ENCODE results near the gene LMAN1L.
A peak's percentile ranks its signal among the peaks of the same experiment; 100 is the strongest.

Gene LMAN1L

GRCh38 chr15:74793135-74794028, 19.3 kb upstream of the LMAN1L start:
- H3K27ac ChIP-seq (ENCODE audit: low read depth, low read length) = peak overlapping the region; percentile 96
- peak overlapping the region; percentile 77; the same call in 1 of the 2 replicates for H3K9ac ChIP-seq (ENCODE audit: low read length)
- H3K9me3 ChIP-seq (ENCODE audit: insufficient read depth, low read length) = no peaks in the 10 kb centered on the region
- H3K4me2 ChIP-seq (ENCODE audit: low read depth, low read length, poor library complexity, severe bottlenecking) = peak overlapping the region; percentile 73
- H3K36me3 ChIP-seq (ENCODE audit: low read length) = no peaks in the 10 kb centered on the region
- H3K79me2 ChIP-seq (ENCODE audit: insufficient read depth, low read length) = peaks cover 95% of the 10 kb centered on the region
- no peaks in the 10 kb centered on the region for H3K27me3 ChIP-seq (ENCODE audit: low read length)
- no peak overlapping the region for H3K4me3 ChIP-seq (ENCODE audit: insufficient read depth, low read length, poor library complexity, severe bottlenecking)
- H3K9me2 ChIP-seq (replicated peaks; ENCODE audit: insufficient read depth, low read length) = no peaks in the 10 kb centered on the region
- TF ChIP-seq CTCF (IDR thresholded peaks at IDR 0.05; ENCODE audit: insufficient read depth, low read length, poor library complexity, severe bottlenecking) = peak; percentile 41
- TF ChIP-seq EZH2phosphoT487 (conservative IDR thresholded peaks at IDR 0.05; ENCODE audit: low read length) = no peak
- H3F3A ChIP-seq (ENCODE audit: insufficient read depth) = peaks cover 32% of the 10 kb centered on the region
- no peak overlapping the region for H2AFZ ChIP-seq (ENCODE audit: low read depth, low read length, severe bottlenecking)
- no peaks in the 10 kb centered on the region for H4K20me1 ChIP-seq (ENCODE audit: low read depth, low read length)

DNA sequence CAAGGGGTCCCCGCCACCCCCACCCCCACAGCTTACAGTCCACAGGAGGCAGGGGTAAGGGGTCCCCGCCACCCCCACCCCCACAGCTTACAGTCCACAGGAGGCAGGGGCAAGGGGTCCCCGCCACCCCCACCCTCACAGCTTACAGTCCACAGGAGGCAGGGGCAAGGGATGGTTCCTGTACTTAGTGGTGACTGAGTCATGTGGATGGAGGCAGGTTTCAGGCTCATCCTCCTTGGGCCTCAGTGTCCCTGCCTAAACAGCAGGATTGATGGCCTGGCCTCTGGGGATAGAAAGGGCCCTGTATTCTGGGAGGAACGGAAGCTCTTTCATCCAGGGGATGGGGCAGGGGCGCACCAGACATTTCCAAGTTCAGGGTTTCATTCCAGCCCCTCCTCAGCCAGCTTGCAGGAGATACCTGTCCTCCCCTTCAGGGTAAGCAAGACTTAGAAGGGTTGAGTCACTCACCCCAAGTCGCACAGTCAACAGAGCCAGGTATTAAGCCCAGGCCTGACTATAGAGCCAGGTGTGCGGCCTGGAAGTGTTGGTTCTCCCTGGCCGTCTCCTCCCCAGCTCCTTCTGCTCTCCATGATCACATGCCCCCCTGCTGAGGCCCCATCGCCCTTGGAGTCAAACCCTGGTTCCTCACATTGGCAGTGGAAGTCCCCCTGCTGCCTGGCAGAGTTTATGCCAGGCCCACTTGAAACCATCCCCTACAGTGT, 18.2 kb upstream of the LMAN1L start:
- peaks cover 29% of the 10 kb centered on the region for H3F3A ChIP-seq (ENCODE audit: insufficient read depth)
- no peaks in the 10 kb centered on the region for H3K9me3 ChIP-seq (ENCODE audit: insufficient read depth, low read length)
- no peak overlapping the region for H3K4me2 ChIP-seq (ENCODE audit: low read depth, low read length, poor library complexity, severe bottlenecking)
- H3K4me3 ChIP-seq (ENCODE audit: insufficient read depth, low read length, poor library complexity, severe bottlenecking) = no peak overlapping the region
- peak overlapping the region; percentile 96 for H3K27ac ChIP-seq (ENCODE audit: low read depth, low read length)
- H3K9ac ChIP-seq (ENCODE audit: low read length) = 0 out of 2 replicates have a peak overlapping the region, but pooled peaks have one; percentile 11
- no peaks in the 10 kb centered on the region for H3K9me2 ChIP-seq (replicated peaks; ENCODE audit: insufficient read depth, low read length)
- no peak overlapping the region for H2AFZ ChIP-seq (ENCODE audit: low read depth, low read length, severe bottlenecking)
- peaks cover 88% of the 10 kb centered on the region for H3K79me2 ChIP-seq (ENCODE audit: insufficient read depth, low read length)
- no peak for TF ChIP-seq EZH2phosphoT487 (conservative IDR thresholded peaks at IDR 0.05; ENCODE audit: low read length)
- no peak for TF ChIP-seq CTCF (IDR thresholded peaks at IDR 0.05; ENCODE audit: insufficient read depth, low read length, poor library complexity, severe bottlenecking)
- H3K27me3 ChIP-seq (ENCODE audit: low read length) = no peaks in the 10 kb centered on the region
- no peaks in the 10 kb centered on the region for H3K36me3 ChIP-seq (ENCODE audit: low read length)
- no peaks in the 10 kb centered on the region for H4K20me1 ChIP-seq (ENCODE audit: low read depth, low read length)

DNA sequence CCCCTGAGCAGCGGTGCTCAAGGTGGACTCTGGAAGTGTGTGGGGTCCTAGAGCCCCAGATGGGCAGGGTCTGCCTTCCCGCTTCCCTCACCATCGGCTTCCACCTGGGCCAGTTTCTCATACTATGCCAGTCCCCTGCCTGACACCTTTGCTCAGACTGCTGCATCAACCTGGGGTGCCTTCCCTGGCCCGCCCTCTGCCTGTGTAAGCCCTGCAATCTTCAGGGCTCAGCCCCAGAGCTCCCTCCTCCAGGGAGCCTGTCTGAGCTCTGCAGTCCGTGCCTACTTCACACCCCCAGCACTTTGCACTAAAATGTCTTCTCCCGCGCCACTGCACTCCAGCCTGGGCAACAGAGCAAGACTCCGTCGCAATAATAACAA, 17.7 kb upstream of the LMAN1L start:
- Histone ChIP-seq H3K4me2 (ENCODE audit: low read depth, low read length, poor library complexity, severe bottlenecking) (no peak overlapping the region), H3K4me3 (ENCODE audit: insufficient read depth, low read length, poor library complexity, severe bottlenecking) (no peak overlapping the region), H3K79me2 (ENCODE audit: insufficient read depth, low read length) (peaks cover 83% of the 10 kb centered on the region), H3F3A (ENCODE audit: insufficient read depth) (peaks cover 29% of the 10 kb centered on the region), H3K27ac (ENCODE audit: low read depth, low read length) (peak overlapping the region; percentile 43; the same call in 1 of the 2 replicates), H4K20me1 (ENCODE audit: low read depth, low read length) (no peaks in the 10 kb centered on the region), H3K9me2 (replicated peaks; ENCODE audit: insufficient read depth, low read length) (no peaks in the 10 kb centered on the region), H3K27me3 (ENCODE audit: low read length) (no peaks in the 10 kb centered on the region), H3K9me3 (ENCODE audit: insufficient read depth, low read length) (no peaks in the 10 kb centered on the region), H3K36me3 (ENCODE audit: low read length) (no peaks in the 10 kb centered on the region), H3K9ac (ENCODE audit: low read length) (0 out of 2 replicates have a peak overlapping the region, but pooled peaks have one; percentile 11), H2AFZ (ENCODE audit: low read depth, low read length, severe bottlenecking) (no peak overlapping the region)
- TF ChIP-seq EZH2phosphoT487 (conservative IDR thresholded peaks at IDR 0.05; ENCODE audit: low read length) (no peak), CTCF (IDR thresholded peaks at IDR 0.05; ENCODE audit: insufficient read depth, low read length, poor library complexity, severe bottlenecking) (no peak)

All from SU-DHL-6 (cell line).